CMK (cell line): Measurements from ENCODE around the gene PSMB5.
"Not testable (repeated sequence)": the region's sequence is repeated elsewhere in the genome, so short reads cannot be mapped to it uniquely, and the experiment has no call there.

Experiments used
- DNase-seq: peaks from one replicate; pipeline ENCODE4 v3.0.0-alpha.2; 2010; ENCODE audit warnings: low read depth

PSMB5 gene

DNA sequence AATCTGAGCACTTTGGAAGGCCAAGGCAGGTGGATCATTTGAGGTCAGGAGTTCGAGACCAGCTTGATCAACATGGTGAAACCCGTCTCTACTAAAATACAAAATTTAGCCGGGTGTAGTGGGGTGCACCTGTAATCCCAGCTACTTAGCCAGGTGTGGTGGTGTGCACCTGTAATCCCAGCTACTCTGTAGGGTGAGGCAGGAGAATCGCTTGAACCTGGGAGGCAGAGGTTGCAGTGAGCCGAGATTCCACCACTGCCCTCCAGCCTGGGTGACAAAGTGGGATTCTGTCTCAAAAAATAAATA, 21.0 kb downstream of the PSMB5 start:
- not testable (repeated sequence) for DNase-seq

DNA sequence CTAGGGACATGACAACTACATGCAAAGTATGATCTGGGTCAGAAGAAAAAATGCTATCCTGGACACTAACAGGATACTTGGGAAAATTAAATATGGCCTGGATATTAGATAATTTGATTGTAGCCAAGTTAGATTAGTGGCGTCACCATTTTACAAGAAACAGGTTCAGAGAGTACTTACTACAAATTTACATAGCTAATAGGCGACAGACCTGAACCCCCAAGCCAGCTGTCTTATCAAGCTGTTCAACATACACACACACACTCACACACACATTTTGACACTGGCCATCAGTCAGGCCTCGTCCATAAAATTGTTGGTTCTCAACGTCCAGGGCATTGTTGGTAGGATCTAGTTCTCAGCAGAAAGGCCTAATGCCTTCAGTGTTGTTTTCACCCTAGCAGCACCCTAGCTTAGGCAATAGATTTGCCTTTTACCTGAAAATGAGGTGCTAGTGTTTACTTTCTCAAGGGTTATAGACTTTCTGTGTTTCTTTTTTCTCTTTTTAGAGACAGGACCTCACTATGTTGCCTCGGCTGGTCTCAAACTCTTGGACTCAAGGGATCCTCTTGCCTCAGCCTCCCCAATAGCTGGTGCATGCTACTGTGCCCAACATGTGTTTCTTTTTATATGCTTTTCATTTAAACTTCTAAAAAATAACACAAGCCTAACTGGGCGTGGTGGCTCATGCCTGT, 21.5 kb downstream of the PSMB5 start:
- no peak for DNase-seq

DNA sequence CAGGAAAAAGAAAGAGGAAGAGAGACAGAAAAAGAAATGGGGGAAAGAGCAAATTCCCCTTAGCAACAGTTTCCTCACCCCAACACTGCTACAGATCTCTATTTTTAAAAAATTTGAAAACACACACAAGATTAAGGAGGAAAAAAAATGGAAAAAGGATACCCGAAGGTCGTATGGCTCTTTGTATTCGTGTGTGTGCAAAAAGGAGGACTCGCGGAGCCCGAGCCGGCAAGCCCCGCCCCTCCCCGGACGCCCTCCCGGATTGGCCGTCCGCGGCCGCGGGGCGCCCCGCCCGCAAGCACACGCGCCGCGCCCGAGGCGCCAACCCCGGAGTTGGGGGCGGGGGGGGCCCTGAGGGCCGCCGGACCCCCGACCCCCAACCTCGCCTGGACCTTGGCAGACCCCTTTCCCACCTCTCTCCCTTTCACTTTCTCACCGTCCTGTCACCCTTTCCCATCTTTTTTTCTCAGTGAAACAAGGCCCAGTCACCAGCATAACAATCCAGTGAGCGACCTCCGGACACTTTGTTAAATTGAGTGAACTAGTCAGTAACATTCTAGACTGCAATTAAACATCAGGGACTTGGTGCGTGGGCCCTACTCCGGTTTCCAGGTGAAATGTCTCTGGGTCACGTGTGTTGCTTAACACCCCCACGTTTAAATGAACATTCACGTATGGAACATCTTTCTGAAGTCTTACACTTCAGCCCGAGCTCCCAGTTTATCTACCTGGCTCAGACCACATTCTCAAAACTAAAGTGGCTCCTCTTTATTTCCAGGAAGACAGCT, 24.6 kb downstream of the PSMB5 start, which contains the start of gene C14orf93:
Gene C14orf93 (minus strand): TSS at position 205 of the 788 bp plus-strand sequence. CDS start 11,120 bp downstream, outside the sequence.
- DNase-seq = no peak

DNA sequence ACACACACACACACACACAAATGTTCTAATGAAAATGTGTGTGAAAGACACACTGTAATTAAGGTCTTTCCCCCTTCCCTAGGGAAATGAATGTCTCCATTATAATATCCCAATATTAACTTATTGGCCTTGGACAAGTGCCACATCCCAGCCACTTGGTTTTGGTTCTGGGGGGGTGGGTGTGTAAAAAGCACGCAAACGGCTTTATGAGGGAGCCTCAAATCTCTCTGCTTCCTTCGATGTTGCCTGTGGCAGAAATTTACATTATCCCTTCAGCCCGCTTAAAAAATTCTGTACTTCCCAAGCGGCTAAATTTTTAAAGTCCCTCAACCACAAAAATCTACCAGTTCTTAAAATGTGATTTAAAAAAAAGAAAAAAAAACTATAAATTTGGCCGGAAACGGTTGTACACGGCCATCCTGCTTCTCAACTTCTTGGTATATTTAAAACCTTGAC, 25.2 kb downstream of the PSMB5 start:
- DNase-seq = no peak

DNA sequence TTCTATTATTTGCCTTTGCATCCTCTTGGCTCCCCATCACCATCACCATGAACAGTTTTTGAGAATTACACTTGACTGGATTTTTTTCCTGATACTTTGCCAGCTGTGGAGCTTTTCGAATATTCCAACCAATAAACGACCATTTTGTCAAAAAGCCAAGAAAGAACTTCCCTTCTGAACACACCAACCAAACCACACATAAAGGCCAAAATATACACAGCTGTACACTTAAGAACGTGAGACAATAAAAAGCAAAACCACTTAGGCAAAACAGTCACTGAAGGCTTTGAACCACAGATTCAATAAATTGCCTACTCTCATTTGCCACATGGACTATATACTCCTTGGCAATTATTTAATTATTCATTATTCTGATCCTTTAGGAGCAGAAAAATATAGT, 25.9 kb downstream of the PSMB5 start:
- DNase-seq = no peak

DNA sequence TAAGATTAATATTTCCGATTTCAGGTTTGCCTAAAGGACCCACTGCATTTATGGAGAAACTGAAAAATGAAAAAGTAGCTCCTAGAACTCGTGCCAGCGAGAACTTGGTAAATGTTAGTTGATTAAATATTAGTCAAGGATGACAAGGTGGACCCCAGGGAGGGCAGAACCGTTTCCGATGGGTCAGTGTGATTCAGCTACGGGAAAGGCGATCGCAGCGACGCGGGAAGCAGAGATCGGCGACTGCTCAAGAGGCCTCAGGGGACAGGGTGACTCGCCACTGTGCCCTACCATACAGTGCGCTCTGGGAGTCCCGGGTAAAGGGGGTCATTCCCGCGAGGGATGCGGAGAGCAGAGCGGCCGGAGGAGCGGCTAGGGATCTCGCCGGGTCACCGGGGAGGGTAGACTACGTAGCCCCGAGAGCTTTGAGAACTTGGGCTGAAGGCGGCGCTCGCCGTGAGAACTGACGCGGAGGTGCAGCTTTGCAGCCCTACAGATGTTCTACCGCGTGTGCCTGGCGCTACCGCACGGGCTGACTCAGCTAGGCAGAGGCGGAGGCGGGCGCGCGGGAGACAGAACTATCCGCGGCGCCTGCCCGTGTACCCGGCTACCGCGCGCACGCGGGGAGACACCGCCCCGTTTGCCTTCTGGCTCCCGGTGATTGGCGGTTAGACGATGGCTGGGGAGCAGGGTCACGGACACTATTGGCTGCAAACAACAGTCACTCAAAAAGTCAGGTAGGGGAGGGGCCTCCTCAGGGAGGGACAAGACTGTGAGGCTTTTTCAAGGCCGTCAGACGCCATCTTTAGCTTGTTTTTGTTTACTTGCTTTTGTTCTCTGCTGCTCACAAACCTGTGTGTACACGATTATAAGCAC, 27.9 kb downstream of the PSMB5 start:
- peak; percentile 86 for DNase-seq

DNA sequence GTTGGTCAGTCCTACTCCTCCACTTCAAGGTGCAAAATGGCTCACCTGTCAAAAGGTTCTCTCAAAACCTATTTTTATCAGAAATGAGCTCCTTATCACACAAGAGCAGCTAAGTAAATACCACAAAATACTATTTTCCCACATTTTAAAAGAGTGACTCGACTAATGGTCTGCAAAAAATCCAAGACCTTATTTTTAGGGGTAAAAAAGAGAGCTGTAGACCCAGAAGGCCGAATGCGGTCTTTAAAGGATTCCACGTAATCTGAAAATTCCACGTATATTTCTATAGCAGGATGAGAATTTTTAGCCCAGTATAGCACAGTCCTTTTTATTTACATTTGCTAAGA, 28.5 kb downstream of the PSMB5 start:
- DNase-seq = no peak

DNA sequence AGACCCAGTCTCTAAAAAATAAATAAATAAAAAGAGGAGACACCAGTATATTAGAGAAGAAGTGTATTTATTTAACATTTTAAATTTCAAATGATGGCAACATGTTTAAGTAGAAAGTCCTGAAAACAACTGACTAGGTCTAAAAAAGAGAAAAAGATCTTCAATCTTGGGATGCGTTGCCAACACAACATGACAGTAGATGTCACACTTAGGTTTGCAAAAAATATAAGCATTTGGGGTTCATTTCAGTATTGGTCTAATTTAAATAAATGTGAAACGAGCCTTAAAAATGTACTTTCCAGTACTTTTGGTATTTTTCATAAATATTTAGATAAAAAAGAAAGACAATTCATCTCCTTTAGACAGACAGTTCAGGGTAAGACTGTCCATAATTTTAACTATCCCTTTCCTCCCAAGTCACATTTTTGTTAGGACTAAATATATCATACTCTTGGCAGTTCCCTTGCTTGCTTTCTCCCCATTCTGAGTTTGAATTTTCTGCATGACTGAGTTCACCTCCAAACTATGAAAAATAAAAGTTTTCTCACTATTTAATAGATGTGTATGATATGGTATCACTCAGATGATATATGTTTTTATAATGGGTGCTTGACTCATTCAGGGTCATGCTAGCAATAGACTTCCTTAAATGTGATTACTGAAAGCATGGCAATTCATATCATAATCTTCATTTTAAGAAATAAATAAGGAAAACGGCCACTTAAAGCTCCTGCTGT, 29.1 kb downstream of the PSMB5 start:
- no peak for DNase-seq

DNA sequence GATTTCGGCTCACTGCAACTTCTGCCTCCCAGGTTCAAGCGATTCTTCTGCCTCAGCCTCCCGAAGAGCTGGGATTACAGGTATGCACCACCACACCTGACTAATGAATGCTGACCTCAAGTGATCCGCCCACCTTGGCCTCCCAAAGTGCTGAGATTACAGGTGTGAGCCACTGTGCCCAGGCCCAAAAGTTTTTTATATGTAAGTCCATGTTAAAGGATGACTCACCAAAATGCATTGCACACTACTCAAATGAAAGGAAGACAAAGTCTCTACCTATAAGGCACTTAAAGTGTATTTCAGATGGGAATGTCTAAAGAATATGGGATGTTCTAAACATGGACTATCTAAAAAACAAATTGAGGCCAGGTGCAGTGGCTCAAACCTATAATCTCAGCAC, 30.4 kb downstream of the PSMB5 start:
- not testable (repeated sequence) for DNase-seq

DNA sequence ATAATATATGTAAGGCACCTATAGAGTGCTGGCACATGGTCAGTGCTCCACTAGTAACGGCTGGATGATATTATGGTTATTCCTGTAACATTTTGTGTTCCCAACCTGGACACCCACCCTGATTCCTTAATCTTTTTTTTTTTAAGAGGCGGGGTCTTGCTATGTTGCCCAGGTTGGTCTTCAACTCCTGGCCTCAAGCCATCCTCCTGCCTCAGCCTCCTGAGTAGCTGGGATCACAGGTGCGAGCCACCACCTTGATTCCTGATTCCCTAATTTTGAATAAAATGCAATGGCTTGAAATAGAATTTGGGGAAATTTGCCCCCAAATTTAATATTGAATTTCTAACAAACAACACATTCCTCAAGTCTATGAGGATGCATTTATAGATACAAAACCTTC, 32.1 kb downstream of the PSMB5 start:
- DNase-seq = no peak

DNA sequence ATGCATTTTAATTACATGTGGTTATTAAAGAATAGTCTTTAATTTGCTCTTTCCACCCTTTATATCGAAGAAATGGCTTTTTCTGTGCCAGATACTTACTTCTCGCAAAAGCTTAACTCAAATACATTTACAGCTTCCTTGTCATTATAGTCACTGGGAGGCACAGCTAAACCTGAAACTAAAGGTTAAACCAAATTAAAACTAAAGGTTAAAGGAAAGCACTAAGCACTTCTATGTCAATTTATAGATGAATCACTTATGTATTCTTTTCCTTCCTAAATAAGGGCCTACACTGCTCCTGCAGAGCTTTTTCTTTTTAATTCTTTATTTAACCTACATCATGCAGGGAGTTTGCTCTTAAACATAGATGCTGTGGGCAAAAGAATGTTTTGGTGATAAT, 33.8 kb downstream of the PSMB5 start:
- DNase-seq = no peak

DNA sequence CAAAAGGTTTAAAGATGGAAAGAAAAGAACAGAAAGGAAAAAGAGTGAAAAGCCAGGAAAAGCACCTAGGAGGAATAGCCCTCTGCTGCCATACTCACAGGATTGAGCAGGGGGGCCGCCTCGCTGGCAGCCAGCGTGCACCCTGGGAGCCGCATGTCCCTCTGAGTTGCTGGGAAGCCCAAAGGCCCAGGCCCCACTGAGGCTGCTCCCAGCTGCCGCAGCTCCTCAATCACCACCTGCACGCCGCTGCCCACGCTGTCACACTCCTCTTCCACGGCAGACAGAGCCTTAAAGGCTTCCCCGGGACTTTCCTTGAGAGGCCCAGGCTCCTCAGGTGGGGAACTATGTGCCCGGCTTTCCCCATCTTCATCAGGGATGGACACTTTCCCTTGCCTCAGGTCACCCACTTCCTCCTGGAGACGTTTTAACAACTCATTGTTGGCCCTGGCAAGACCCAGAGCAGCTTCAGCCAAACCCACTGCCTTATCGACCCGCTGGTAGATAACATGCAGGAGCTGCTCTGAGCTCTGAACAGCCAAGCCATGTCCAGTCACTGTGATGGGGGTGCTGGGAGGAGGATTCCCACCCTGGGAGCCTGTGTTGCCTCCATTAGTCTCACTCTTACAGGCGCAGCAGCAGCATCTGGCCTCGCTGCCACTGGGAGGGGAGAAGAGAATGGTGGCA, 36.2 kb downstream of the PSMB5 start:
- no peak for DNase-seq

DNA sequence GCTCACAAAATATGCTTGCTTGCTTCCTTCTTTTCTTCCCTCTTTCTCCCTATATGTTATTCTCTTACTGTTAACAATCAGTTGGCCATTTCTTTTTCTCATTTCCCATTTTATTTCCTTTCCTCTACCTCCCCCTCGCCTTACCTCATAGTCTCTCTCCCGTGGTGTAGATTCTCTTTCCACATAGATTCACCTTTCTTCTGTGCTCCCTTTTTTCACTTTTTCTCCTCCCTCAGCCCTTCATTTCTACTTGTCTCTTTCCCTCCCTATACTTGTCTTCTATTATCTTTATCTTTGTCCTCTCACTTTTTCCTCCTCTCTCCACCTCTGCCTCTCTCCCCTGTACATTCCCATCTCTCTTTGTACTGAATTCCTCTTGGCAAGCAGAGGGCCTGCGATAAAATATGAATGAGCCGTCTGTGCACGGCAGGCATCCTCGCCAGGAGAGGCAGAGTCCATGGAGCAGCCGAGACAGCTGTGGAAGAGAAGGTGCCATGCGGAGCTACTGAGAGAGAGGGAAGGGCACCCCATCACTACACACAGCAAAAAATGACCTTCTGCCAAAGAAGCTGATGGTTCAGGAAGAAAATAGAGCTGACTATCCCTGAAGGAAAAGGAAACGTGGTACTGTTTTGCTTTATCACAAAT, 36.9 kb downstream of the PSMB5 start:
- no peak for DNase-seq

DNA sequence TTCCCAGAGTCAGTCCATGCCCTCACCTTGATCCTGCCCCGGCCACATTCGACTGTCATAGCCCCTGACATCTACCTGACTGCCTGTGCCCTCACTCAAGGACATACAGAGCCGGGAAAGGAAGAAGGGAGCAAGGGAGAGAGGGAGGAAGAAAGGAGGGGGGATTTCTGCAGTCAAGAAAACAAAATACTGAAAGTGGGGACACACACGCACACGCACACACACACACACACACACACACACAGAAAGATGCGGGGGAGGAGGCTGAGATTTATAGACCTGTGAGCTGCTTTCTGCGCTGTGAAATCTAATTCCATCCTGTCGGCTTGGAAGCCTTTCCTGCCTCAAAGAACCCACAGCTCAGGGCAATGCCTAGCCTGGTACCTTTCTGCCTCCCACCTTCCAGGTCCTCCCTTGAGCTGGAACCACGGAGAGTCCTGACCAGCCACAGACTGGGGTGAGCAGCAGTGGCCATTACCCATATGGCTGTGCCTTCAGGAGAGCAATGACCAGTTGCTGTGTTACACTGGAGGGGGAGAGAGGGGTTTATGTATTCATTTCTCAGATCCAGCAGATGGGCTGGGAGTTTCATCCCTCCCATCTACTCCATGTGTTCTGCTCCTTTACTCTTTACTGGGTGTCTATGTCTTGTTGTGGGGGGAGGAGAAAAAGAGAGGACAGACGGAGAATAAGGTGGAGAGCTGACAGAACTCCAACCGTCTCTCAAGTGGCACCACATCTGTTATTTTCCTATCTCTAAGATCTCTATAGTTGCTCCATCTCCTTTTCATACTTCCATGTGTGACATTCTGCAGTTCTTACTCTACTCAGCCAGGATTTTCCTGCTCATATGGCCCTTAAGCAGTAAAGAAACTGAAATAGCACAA, 37.7 kb downstream of the PSMB5 start:
- DNase-seq = no peak

DNA sequence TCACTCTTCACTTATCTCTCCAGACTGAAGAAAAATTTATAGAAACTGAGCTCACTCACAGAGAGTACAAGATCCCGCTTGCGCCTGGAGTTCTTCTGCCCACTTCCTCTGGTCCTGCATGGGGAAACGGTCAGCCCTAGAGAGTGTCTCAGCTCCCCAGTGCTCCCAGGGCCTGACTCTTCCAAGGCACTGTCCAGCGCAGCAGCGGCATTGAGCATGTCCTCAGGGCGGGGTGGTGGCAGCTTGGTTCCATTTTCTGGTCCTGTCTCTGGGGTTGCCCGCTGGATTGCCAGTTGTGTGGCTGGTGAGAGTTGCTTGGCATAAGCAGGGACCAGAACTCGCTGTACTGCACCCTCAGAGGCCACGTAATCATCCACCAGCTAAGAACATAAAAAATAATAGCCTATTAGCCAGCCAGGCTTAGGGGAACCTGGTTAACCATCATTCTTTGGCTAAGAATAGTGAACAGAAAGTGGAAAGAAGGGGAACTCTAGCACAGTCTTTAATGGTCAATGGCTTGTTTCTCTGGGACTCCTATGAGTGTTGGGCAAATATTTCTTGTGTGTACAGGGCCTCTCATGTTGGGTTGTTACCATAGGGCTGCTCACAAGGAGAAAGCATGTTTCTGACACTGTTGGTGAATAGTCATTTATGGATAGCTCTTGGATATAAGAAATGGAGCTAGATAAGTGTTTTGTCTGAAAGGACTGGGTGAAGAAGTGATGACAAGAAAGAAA, 38.6 kb downstream of the PSMB5 start:
- no peak for DNase-seq

DNA sequence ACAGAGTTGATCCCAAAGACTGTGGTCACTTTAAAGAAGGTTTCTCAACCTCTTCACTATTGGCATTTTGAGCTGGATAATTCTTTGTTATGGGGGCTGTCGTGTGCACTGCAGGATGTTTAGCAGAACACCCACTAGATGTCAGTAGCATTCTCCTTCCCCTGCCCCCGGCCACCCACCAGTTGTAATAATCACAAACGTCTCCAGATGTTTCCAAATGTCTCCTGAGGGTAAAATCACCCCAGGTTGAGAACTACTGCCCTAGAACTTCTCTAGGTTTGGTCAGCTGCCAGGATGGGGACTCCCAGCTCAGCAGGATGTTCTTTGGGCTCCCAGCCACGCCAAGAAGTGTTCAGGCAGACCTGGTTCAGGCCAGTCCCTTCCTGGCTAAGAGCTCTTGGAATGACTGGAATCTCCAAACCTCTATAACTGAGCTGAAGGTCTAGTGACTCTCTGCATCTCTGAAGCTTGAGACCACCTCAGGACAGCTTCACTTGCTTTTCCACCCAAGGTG, 39.9 kb downstream of the PSMB5 start:
- DNase-seq = no peak

DNA sequence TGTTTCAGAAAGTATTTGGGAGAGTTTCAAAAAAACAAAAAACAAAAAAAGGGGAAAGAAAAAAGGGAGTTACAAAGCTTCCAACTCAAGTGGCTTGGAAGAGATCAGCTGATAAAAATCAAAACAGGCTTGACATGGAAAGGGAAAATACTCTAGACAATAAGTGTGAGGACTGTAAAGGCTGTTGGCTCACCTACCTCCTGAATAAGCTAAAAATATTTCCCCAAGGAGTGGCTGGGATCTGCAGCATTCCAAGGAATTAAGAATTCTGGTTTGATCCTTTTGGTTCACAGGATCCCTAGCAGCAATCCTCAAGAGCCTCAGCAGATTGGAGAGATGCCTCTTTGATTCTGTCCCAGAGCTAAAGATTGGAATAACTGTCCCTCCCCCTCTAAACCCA, 41.2 kb downstream of the PSMB5 start:
- DNase-seq = no peak

DNA sequence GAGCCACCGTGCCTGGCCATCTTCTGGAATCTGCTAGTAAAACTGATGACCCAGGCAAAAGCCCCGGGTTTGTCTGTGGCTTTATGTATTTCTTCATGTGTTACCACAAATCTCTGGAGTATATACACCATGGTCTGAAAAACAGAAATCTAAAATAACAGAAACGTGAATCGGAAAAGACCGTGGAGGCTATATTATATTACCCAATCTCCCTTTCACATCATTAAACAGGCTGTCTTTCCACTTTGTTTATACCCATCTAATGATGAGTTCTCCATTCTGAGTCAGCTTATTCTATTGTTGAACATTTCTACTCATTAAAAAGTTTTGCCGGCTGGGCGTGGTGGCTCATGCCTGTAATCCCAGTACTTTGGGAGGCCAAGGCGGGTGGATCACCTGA, 42.8 kb downstream of the PSMB5 start:
- no peak for DNase-seq

DNA sequence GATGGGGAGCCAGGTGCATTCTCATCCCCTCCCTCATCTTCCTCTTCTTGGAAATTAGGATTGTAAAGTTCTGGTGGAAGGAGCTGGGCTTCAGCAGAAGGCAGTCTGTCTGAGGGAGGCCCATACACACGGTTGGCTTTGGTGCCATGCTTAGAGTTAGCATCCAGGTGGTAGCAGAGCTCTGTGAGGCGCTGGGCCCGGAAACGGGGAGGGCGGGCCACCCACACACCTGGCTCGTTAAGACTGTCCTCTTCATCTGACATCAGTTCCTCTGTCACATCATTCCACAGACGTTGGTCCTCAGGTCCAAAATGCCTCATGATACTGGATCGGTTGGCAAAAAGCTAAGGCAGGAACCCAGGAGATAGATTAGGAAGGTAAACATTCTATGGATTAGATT, 47.4 kb downstream of the PSMB5 start:
- DNase-seq = no peak
